ENCODE data around the gene OGA. TPM values are rescaled to one million over a fixed set of nuclear protein-coding genes. Genes with fewer than 3 reads are reported as not detected.

OGA gene
- total RNA-seq, 1 donor, result 93.7 TPM

DNA sequence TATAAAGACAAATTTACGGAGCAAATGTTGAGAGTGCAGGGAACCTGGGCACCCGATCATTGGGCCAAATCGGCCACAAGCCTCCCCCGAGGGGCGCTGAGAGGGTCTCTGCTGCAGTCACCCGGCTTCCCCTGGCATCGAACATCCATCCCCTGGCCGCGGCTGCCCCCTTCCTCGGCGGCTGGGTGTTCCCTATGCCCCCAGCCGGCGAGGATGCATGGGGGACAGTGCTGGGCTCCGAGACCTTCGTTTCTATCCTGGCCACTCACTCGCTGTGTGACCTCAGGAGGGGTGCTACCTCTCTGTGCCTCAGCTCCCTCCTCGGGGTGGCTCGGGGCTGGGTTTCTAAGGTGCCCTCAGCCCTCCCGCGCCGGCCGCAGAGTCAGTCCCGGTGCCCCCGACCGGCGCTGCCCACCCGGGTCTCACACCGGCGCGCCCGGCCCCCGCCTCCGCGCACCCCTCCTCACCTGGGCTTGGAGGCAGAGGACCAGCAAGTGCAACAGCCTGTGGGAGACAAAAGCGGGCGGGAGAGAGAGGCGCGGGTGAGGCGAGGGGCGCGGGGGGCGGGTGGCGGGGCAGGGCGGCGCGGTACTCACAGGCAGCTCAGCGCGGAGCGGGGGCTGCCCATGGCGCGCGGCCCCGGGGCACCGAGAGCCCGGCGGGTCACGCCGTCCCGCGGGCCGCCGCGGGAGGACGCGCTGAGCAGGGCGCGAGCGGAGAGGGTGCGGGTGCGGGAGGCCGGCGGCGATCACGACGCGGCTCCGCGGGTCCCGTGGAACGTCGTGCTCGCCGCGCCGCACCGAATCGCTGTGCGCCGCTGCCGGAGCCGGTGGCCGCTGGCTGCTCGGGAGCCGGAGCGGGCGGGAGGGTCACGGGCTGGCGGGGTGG lies 42.7 kb downstream of the OGA start, which contains the start of gene FGF8:
Gene FGF8, minus strand, starts transcription at position 842 of the 888 bp plus-strand sequence. Its CDS starts 214 bp downstream, at position 628.
- TF ChIP-seq, protein P1, sequence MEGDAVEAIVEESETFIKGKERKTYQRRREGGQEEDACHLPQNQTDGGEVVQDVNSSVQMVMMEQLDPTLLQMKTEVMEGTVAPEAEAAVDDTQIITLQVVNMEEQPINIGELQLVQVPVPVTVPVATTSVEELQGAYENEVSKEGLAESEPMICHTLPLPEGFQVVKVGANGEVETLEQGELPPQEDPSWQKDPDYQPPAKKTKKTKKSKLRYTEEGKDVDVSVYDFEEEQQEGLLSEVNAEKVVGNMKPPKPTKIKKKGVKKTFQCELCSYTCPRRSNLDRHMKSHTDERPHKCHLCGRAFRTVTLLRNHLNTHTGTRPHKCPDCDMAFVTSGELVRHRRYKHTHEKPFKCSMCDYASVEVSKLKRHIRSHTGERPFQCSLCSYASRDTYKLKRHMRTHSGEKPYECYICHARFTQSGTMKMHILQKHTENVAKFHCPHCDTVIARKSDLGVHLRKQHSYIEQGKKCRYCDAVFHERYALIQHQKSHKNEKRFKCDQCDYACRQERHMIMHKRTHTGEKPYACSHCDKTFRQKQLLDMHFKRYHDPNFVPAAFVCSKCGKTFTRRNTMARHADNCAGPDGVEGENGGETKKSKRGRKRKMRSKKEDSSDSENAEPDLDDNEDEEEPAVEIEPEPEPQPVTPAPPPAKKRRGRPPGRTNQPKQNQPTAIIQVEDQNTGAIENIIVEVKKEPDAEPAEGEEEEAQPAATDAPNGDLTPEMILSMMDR (IDR thresholded peaks at IDR 0.05; ENCODE audit: insufficient read depth, low read length), result no peak
- no peak within 1 kb of the TSS for H3K4me3 ChIP-seq (ENCODE audit: low read depth, low read length)
- no peak for DNase-seq (ENCODE audit: low read depth)

DNA sequence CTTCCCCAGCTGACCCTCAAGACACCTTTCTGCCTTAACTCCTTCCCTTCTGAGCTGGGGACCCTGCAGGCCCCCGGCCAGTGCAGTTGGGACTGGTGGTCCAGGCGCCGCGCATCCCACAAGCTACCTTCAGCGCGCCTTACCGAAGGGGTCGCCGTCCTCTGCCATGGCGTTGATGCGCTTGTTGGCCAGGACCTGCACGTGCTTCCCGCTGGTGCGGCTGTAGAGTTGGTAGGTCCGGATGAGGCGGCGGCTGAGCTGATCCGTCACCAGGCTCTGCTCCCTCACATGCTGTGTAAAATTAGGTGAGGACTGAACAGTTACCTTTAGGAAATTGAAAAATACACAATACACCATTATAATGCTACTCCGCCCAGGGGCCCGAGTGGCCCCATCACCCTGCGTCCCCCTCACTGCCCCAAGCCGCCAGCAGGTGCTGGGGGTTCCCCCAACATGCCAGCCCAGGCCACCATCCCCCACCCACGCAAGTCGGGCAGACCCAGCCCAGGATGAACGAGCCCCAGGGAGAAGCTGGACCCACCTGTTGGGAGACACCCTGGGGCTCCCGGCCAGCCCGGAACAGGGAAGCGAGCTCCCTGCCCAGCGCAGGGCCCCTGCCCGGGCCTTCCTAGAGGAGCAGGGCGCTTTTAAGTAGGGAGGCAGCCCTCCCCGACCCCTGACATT lies 43.5 kb downstream of the OGA start:
- H3K4me3 ChIP-seq (ENCODE audit: low read depth, low read length), result no peak overlapping the region
- no peak for DNase-seq (ENCODE audit: low read depth)
- TF ChIP-seq, protein P1 (IDR thresholded peaks at IDR 0.05; ENCODE audit: insufficient read depth, low read length), result no peak

DNA sequence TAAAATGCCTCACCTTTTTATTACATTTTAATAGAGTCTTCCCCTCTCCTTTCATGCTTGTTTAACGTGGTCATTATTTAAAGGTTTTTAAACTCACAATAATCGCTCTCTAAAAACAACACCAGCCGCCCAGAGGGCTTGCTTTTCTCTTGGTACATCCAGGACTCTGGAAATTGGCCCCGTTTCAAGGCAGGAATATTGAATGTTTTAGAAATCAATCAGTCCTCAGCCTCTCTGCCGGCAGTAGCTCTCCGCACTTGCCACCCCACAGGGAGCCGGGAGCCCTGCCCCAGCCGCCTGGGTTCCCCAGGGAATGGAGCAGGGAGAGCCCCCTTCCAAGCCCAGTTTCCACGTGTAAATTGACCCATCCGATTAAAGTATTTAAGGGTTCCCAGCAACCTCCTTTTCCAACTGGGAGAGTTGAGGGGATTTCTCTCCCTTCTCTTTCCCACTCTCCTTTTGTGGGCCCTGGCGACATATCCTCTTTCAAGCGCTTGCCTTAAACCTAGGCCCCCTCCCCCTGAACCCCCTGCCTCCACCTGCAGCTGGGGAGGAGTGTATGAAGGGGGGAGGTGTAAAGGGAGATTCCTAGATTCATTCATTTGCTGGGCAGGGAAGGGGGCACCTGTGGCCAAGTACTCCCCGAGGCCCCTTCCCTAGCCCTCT lies 44.2 kb downstream of the OGA start:
- TF ChIP-seq, protein P1 (IDR thresholded peaks at IDR 0.05; ENCODE audit: insufficient read depth, low read length), result no peak
- H3K4me3 ChIP-seq (ENCODE audit: low read depth, low read length), result no peak overlapping the region
- DNase-seq (ENCODE audit: low read depth), result no peak

DNA sequence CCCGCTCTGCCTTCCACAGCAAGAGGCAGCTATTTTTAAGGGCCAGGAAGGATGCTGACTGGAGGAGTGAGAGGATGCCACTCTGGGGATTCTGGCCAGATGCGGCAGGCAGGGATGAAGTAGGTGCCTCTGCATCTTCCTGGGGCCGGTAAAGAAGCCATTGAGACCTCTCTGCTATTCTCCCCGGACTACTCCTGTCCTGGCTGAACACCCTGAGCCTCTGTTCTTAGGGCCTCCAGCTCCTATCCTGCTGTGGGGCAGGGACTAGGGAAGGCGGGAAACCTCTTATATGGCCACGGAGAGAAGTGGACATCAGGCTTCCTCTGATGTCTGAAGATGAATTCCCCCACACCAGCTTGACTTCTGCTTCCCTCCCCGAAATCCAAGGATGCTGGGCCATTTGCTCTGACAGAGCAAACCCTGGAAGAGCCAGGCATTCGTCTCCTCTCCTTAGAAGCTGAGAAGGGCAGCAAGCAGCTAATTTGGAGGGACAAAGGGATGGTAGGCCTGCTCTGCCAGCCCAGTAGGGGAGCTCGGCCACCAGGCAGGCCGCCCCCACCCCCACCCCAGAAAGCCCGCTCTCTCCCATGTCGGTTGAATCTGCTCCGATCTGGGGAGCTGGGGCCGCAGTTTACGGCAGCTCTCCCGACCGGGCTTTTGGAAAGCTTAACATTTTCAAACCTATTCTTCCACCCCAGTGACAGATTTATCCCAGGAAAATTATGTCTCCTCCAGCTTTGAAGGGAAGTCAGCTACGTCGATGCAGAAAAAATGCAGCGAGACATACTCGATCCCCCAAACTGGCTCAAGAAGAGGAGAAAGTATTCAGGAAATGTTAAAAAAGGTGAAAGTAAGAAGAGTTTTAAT lies 45.1 kb downstream of the OGA start:
- no peak overlapping the region for H3K4me3 ChIP-seq (ENCODE audit: low read depth, low read length)
- no peak for DNase-seq (ENCODE audit: low read depth)
- TF ChIP-seq, protein P1 (IDR thresholded peaks at IDR 0.05; ENCODE audit: insufficient read depth, low read length), result no peak

DNA sequence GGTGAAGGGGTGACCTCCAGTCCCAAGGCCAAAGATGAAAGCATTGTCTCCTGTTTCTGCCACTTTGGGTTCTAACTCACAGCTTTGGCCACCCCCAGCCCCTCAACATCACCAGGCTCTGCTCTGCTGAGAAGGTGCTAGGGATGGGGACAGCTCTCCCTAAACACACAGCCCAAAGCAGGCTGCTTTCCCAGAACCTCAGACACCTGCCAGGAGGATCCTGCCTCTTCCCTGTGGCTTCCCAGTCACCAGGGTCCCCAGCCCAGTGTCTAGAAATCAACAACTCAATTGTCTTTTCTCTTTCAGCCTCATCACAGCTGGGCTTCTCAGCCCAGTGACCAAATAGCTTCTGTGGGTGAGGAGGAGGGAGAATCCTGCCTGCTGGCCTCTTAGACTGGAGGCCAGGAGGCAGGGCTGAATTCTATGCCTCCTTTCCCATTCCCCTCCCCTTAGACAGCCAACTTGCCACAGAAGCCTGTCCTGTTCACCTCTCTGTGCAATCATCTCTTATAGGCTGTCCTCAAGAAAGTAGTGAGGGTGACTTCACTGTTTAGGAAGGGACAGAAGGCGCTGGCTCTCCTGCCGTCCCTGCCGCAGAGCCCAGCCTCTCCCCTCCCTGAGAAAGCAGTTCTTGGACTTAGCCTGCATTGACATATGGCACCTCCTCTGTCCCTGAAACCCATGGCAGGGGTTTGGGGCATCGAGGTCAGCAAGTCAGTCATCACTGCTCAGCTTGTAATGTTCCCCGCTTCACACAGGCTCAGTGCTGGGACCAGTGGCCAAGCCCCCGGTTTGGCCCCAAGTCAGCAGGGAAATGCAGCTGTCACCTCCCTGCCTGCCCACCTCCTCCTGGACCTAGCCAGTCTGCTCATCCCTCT lies 46.0 kb downstream of the OGA start:
- TF ChIP-seq, protein P1 (IDR thresholded peaks at IDR 0.05; ENCODE audit: insufficient read depth, low read length), result no peak
- H3K4me3 ChIP-seq (ENCODE audit: low read depth, low read length), result no peak overlapping the region
- DNase-seq (ENCODE audit: low read depth), result no peak
